LNCaP clone FGC (cell line): Measurements from ENCODE around the gene PTPRM.

Source experiments
- DNase-seq: peaks from one replicate; pipeline ENCODE4 v3.0.0-alpha.2; 2011; ENCODE audit warnings: low read depth
- H3K4me3 ChIP-seq: 2 replicates; pipeline ENCODE4 v1.5.1; 2011; ENCODE audit warnings: mild to moderate bottlenecking, low read depth, low read length, control low read depth
- CTCF ChIP-seq: IDR thresholded peaks from 2 replicates; pipeline ENCODE4 v1.5.1; 2012; ENCODE audit warnings: mild to moderate bottlenecking; ENCODE audit not compliant: control insufficient read depth, insufficient read depth; ENCODE audit errors: extremely low read depth

Gene PTPRM

GRCh38 chr18:8041526-8042111 is 474.5 kb downstream of the PTPRM start:
- TF ChIP-seq CTCF = no peak
- DNase-seq = no peak
- H3K4me3 ChIP-seq = no peak overlapping the region

DNA sequence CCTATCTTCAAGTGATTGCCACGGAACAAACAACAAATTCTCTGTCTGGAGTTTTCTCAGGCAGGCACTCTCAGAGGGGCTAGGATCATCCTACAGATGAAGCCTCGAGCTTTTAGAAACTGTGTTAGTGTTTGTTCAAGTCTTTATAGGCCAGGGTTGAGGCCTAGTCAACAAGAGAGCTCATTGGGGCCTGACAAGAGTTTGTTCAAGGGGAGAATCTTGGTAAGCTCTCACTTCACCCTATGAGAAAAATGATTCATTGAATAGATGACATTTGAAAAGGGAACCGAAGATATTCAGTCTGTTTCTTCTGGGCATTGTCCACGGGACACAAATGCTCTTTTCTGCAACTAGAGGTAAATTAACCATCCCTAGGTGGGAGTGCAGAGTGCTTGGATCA is 476.9 kb downstream of the PTPRM start:
- no peak overlapping the region for H3K4me3 ChIP-seq
- no peak for DNase-seq
- no peak for TF ChIP-seq CTCF

GRCh38 chr18:8045160-8045883 is 478.2 kb downstream of the PTPRM start:
- DNase-seq = no peak
- TF ChIP-seq CTCF = no peak
- no peak overlapping the region for H3K4me3 ChIP-seq

DNA sequence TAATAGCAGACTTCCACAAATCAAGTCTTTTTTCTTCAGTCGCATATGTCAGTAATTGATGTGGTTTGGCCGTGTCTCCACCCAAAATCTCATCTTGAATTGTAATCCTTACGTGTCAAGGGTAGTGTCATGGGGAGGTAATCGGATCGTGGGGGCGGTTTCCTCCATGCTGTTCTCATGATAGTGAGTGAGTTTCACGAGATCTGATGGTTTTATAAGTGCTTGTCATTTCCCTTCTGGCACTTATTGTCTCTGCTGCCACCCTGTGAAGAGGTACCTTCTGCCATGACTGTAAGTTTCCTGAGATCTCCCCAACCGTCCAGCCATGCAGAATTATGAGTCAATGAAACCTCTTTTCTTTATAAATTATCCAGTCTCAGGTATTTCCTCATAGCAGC is 478.8 kb downstream of the PTPRM start:
- TF ChIP-seq CTCF = no peak
- no peak for DNase-seq
- no peak overlapping the region for H3K4me3 ChIP-seq

DNA sequence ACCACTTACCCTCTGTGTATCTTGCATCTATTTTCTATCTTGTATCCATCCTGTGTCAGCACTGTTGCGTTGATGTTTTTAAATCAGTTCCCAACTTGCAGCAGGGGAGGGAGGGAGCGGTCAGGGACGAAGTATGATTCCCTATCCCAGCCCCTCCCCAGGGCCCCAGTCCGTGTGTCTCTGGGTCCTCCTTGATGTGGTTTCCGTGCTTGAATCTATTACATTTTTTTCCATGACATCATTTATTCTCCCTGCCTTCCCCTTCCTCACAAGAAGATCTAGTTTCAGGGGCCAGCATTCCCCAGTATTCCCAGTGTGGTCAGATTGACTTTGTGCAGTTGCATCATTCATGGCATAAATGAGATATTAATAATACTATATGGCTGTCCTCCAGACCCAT is 479.3 kb downstream of the PTPRM start:
- no peak for TF ChIP-seq CTCF
- DNase-seq = no peak
- no peak overlapping the region for H3K4me3 ChIP-seq

GRCh38 chr18:8049147-8049546 is 482.0 kb downstream of the PTPRM start:
- no peak for TF ChIP-seq CTCF
- no peak for DNase-seq
- H3K4me3 ChIP-seq = no peak overlapping the region
